Ishikawa (cell line): ENCODE results near the gene CD14.

Source experiments
- CEBPB ChIP-seq: IDR thresholded peaks from 2 replicates; pipeline ENCODE4 v1.6.1; 2012
- CREB1 ChIP-seq: IDR thresholded peaks from 2 replicates; pipeline ENCODE4 v1.6.1; 2012; ENCODE audit warnings: low read depth
- EGR1 ChIP-seq: IDR thresholded peaks from 2 replicates; pipeline ENCODE4 v1.6.1; 2012
- EP300 ChIP-seq: IDR thresholded peaks from 2 replicates; pipeline ENCODE4 v1.6.1; 2012; ENCODE audit warnings: borderline replicate concordance
- FOXM1 ChIP-seq: IDR thresholded peaks from 2 replicates; pipeline ENCODE4 v1.6.1; 2012; ENCODE audit warnings: low read depth, borderline replicate concordance
- MAX ChIP-seq: IDR thresholded peaks from 2 replicates; pipeline ENCODE4 v1.6.1; 2012
- NFIC ChIP-seq: IDR thresholded peaks from 2 replicates; pipeline ENCODE4 v1.6.1; 2012
- RAD21 ChIP-seq: IDR thresholded peaks from 2 replicates; pipeline ENCODE4 v1.6.1; 2012; ENCODE audit warnings: low read depth
- REST ChIP-seq: IDR thresholded peaks from 2 replicates; pipeline ENCODE4 v1.6.1; 2012; ENCODE audit warnings: low read depth, mild to moderate bottlenecking
- TAF1 ChIP-seq: IDR thresholded peaks from 2 replicates; pipeline ENCODE4 v1.6.1; 2012; ENCODE audit warnings: low read depth, mild to moderate bottlenecking
- TEAD4 ChIP-seq: IDR thresholded peaks from 2 replicates; pipeline ENCODE4 v1.6.1; 2012
- USF1 ChIP-seq: IDR thresholded peaks from 2 replicates; pipeline ENCODE4 v1.6.1; 2012
- YY1 ChIP-seq: IDR thresholded peaks from 2 replicates; pipeline ENCODE4 v1.6.1; 2012; ENCODE audit warnings: low read depth

GRCh38 chr5:140609126-140609525, 23.8 kb downstream of the CD14 start:
- TF ChIP-seq EP300 (no peak), CREB1 (no peak), TAF1 (no peak), MAX (no peak), RAD21 (no peak), FOXM1 (no peak), REST (no peak), YY1 (no peak), NFIC (no peak), CEBPB (no peak), USF1 (no peak), EGR1 (no peak), TEAD4 (no peak)
